HepG2 (cell line): ENCODE results near the gene ZNF33B. TPM values are rescaled to one million over a fixed set of nuclear protein-coding genes. Genes with fewer than 3 reads are reported as not detected.

Experiments
- ATAC-seq: fragments of 200-7000 bp; cut with Tn5 transposase; 3 replicates; pipeline ENCODE4 v1.9.1; 2020; ENCODE audit warnings: mild to moderate bottlenecking, moderate library complexity
- BruUV-seq: library from RNA; stranded (reverse); fragments of 400-500 nt; replicated peaks from 2 replicates; lab custom pipeline; 2021; lab: Mats Ljungman, UMichigan
- CTCF ChIA-PET: fragments of 300-600 bp; formaldehyde crosslinking; extraction: SDS; loops from one replicate; lab custom pipeline; 2021; ENCODE audit warnings: low total read pairs, inconsistent platforms, low intra/inter-chr PET ratio; lab: Yijun Ruan, JAX
- POLR2A ChIA-PET: fragments of 350-600 bp; sonication (Branson Sonifier 250); formaldehyde crosslinking; loops from one replicate; lab custom pipeline; 2020; ENCODE audit warnings: antibody characterized with exemption, inconsistent platforms; lab: Yijun Ruan, JAX
- DNase-seq: peaks from one replicate; pipeline ENCODE4 v3.0.0-alpha.2; 2015; ENCODE audit warnings: low spot score
- FAIRE-seq: peaks from 3 replicates; lab custom pipeline; 2011; peaks lifted over from hg19 to GRCh38; lab: Jason Lieb, UNC
- H2AFZ ChIP-seq: one replicate; pipeline ENCODE4 v1.6.1; 2011; ENCODE audit warnings: low read length, inconsistent platforms
- H3K27ac ChIP-seq: fragments of 300-600 bp; 3 replicates; pipeline ENCODE4 v1.8.0; 2011; ENCODE audit warnings: mixed run types, mild to moderate bottlenecking, mixed read lengths, low read length, inconsistent platforms; ENCODE audit not compliant: insufficient read depth; ENCODE audit errors: extremely low read length
- H3K27me3 ChIP-seq, 2 experiments: fragments of 200-600 bp in 1 of 2; 2 replicates in 1 of 2; 3 replicates in 1 of 2; pipeline versions ENCODE4 v1.6.0 to v1.8.0; 2011; ENCODE audit warnings: low read length in 2 of 2, mild to moderate bottlenecking in 2 of 2, moderate library complexity in 2 of 2, inconsistent platforms in 1 of 2; ENCODE audit not compliant: insufficient read depth in 2 of 2, control insufficient read depth in 1 of 2
- H3K36me3 ChIP-seq, 2 experiments: fragments of 200-600 bp in 1 of 2; replicated peaks in 1 of 2; 2 replicates in 1 of 2; 3 replicates in 1 of 2; pipeline versions ENCODE4 v1.5.1 to v1.8.0; 2011; ENCODE audit warnings: low read length in 2 of 2, inconsistent platforms in 1 of 2; ENCODE audit not compliant: insufficient read depth in 2 of 2, control insufficient read depth in 1 of 2
- H3K4me1 ChIP-seq: 2 replicates; pipeline ENCODE4 v1.5.1; 2012; ENCODE audit warnings: low read length, inconsistent platforms; ENCODE audit not compliant: insufficient read depth
- H3K4me2 ChIP-seq: 2 replicates; pipeline ENCODE4 v1.6.0; 2011; ENCODE audit warnings: low read depth, low read length, inconsistent platforms
- H3K4me3 ChIP-seq, 3 experiments: fragments of 200-600 bp in 1 of 3; sonication (generic), shearing (Covaris generic) in 1 of 3; replicated peaks in 1 of 3; 2 replicates each; pipeline ENCODE4 v1.5.1; 2011 to 2016; ENCODE audit warnings: low read length in 3 of 3, inconsistent platforms in 2 of 3, low read depth in 2 of 3, mild to moderate bottlenecking in 2 of 3, control low read depth in 1 of 3, mixed read lengths in 1 of 3; ENCODE audit not compliant: insufficient read depth in 1 of 3
- H3K79me2 ChIP-seq: one replicate; pipeline ENCODE4 v1.6.1; 2011; ENCODE audit warnings: low read length, inconsistent platforms; ENCODE audit not compliant: insufficient read depth
- H3K9ac ChIP-seq: 2 replicates; pipeline ENCODE4 v1.6.0; 2011; ENCODE audit warnings: mild to moderate bottlenecking, low read depth, low read length, inconsistent platforms; ENCODE audit not compliant: insufficient read depth
- H3K9me3 ChIP-seq: 2 replicates; pipeline ENCODE4 v1.5.1; 2012; ENCODE audit warnings: mild to moderate bottlenecking, low read length
- H4K20me1 ChIP-seq: 2 replicates; pipeline ENCODE4 v1.6.0; 2011; ENCODE audit warnings: inconsistent platforms, mild to moderate bottlenecking, low read length, moderate library complexity; ENCODE audit not compliant: insufficient read depth
- ATRX ChIP-seq: sonication (generic); formaldehyde crosslinking; IDR thresholded peaks from 2 replicates; pipeline ENCODE4 v1.4.0; 2020; ENCODE audit warnings: missing genetic modification reagents, borderline replicate concordance
- FOXA1 ChIP-seq, 2 experiments: fragments of 450-650 bp in 1 of 2; sonication (generic) in 1 of 2; formaldehyde crosslinking in 1 of 2; IDR thresholded peaks; 2 replicates each; pipeline versions ENCODE4 v1.4.0 to v1.6.1; 2016 to 2020; ENCODE audit warnings: missing genetic modification reagents in 1 of 2
- HDAC2 ChIP-seq: sonication (generic); formaldehyde crosslinking; IDR thresholded peaks from 2 replicates; pipeline ENCODE4 v1.4.0; 2020; ENCODE audit warnings: missing genetic modification reagents
- IRX3 ChIP-seq: sonication (generic); formaldehyde crosslinking; IDR thresholded peaks from 2 replicates; pipeline ENCODE4 v1.8.1; 2023; ENCODE audit warnings: mild to moderate bottlenecking, low read depth, missing genetic modification reagents, borderline replicate concordance
- MED13 ChIP-seq: sonication (generic); formaldehyde crosslinking; IDR thresholded peaks from 2 replicates; pipeline ENCODE4 v1.5.0; 2020; ENCODE audit warnings: missing genetic modification reagents
- NAIF1 ChIP-seq: sonication (generic); formaldehyde crosslinking; IDR thresholded peaks from 2 replicates; pipeline ENCODE4 v1.5.0; 2020; ENCODE audit warnings: mild to moderate bottlenecking, missing genetic modification reagents, borderline replicate concordance
- NR1H2 ChIP-seq: sonication (generic); formaldehyde crosslinking; IDR thresholded peaks from 2 replicates; pipeline ENCODE4 v1.8.1; 2022; ENCODE audit warnings: low read depth, missing genetic modification reagents, borderline replicate concordance
- PHF20 ChIP-seq: sonication (generic); formaldehyde crosslinking; IDR thresholded peaks from 2 replicates; pipeline ENCODE4 v1.5.0; 2020; ENCODE audit warnings: mild to moderate bottlenecking, missing genetic modification reagents
- SMARCC2 ChIP-seq: fragments of 450-650 bp; IDR thresholded peaks from 2 replicates; pipeline ENCODE4 v1.6.1; 2017; ENCODE audit warnings: antibody characterized with exemption, mild to moderate bottlenecking
- SRF ChIP-seq: IDR thresholded peaks from 2 replicates; pipeline ENCODE4 v1.6.1; 2011; ENCODE audit warnings: mild to moderate bottlenecking, low read depth, low read length, moderate library complexity
- ZC3H4 ChIP-seq: sonication (generic); formaldehyde crosslinking; IDR thresholded peaks from 2 replicates; pipeline ENCODE4 v1.4.0; 2020; ENCODE audit warnings: missing genetic modification reagents, borderline replicate concordance
- ZMAT3 ChIP-seq: sonication (generic); formaldehyde crosslinking; conservative IDR thresholded peaks from 2 replicates; pipeline ENCODE4 v1.7.0; 2021; ENCODE audit warnings: missing genetic modification reagents
- ZNF234 ChIP-seq: sonication (generic); formaldehyde crosslinking; conservative IDR thresholded peaks from 2 replicates; pipeline ENCODE4 v1.5.1; 2020; ENCODE audit warnings: mild to moderate bottlenecking, missing genetic modification reagents
- ZNF570 ChIP-seq: sonication (generic); formaldehyde crosslinking; IDR thresholded peaks from 2 replicates; pipeline ENCODE4 v1.4.0; 2020; ENCODE audit warnings: mild to moderate bottlenecking, missing genetic modification reagents, borderline replicate concordance
- ZNF629 ChIP-seq: sonication (generic); formaldehyde crosslinking; conservative IDR thresholded peaks from 2 replicates; pipeline ENCODE4 v1.5.0; 2020; ENCODE audit warnings: missing genetic modification reagents
- WGBS: methylation state at CpG from one replicate; pipeline ENCODE4 v1.1.6; 2017; ENCODE audit warnings: low lambda C conversion rate; 5-methylcytosine and 5-hydroxymethylcytosine counted together
- in situ Hi-C: cut with HindIII; loops from 2 replicates; pipeline ENCODE4 v1.10.0; 2017; ENCODE audit warnings: low pct_unique_long_range_greater_than_20kb; ENCODE audit not compliant: extremely low pct_ligation_motif_present
- intact Hi-C: fragments of 100-400 bp; cut with micrococcal nuclease; formaldehyde crosslinking; loops from one replicate; pipeline ENCODE4 v1.10.0; 2022; ENCODE audit not compliant: unreplicated experiment
- polyA plus RNA-seq, 8 experiments: library from polyadenylated mRNA; depleted of rRNA in 3 of 8; stranded (reverse) in 7 of 8; unstranded in 1 of 8; fragments of >200 nt; fragmentation: Illumina TruSeq in 4 of 8; extraction: Trizol in 4 of 8; gene quantifications; 2 replicates each; pipeline versions ENCODE4 v1.2.1 to v1.2.3, GENCODE V29; 2011 to 2016; ENCODE audit warnings: low read depth in 4 of 8, missing spikeins in 1 of 8, mixed read lengths in 1 of 8; ENCODE audit not compliant: insufficient read depth in 1 of 8
- total RNA-seq, 5 experiments: library from RNA; depleted of rRNA; stranded (reverse); fragments of >200 nt; fragmentation: Illumina TruSeq; extraction: Trizol; gene quantifications; 2 replicates each; pipeline ENCODE4 v1.2.3, GENCODE V29; 2016; ENCODE audit warnings: low read depth in 1 of 5
- TF ChIP-seq, protein P1 (sequence below): IDR thresholded peaks from 2 replicates; pipeline ENCODE4 v1.6.1; 2016; ENCODE audit warnings: missing compliant biosample characterization, missing genetic modification reagents, borderline replicate concordance
- TF ChIP-seq, protein P2 (sequence below): sonication (generic); formaldehyde crosslinking; IDR thresholded peaks from 2 replicates; pipeline ENCODE4 v1.4.0; 2020; ENCODE audit warnings: missing genetic modification reagents, borderline replicate concordance
- TF ChIP-seq, protein P3 (sequence below): IDR thresholded peaks from 2 replicates; pipeline ENCODE4 v1.4.0; 2020; ENCODE audit warnings: mild to moderate bottlenecking, missing genetic modification reagents

The ZNF33B gene
- total and polyA plus RNA-seq, 2 of the 13 experiments (the other 11 are each of a cell fraction or from before 2014, with no cell fraction given), result 18.4 to 23.5 TPM

DNA sequence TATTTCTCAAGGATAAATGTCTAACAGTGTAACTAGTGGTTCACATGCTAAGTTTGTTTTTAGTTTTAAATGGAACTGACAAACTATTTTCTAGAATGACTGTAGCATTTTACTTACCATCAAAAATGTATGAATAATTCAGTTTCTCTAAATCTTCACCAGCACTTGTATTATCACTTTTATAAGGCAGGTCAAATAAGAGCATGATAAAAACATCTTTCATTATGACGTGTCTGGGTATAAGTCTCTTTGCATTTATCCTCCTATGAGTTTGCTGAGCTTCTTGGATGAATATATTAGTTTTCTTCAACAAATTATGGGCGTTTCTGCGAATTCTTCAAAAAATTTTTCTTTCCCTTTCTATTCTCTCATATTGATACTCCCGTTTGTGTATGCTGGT lies 19.9 kb downstream of the ZNF33B start (continued):
- no peak for TF ChIP-seq IRX3
- TF ChIP-seq SRF, result no peak
- TF ChIP-seq ZNF234, result no peak
- TF ChIP-seq, protein P1, sequence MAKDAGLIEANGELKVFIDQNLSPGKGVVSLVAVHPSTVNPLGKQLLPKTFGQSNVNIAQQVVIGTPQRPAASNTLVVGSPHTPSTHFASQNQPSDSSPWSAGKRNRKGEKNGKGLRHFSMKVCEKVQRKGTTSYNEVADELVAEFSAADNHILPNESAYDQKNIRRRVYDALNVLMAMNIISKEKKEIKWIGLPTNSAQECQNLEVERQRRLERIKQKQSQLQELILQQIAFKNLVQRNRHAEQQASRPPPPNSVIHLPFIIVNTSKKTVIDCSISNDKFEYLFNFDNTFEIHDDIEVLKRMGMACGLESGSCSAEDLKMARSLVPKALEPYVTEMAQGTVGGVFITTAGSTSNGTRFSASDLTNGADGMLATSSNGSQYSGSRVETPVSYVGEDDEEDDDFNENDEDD (CRISPR knock-in tag), result no peak
- TF ChIP-seq SMARCC2, result no peak
- no peak for TF ChIP-seq ZNF629 (CRISPR knock-in tag)
- TF ChIP-seq ZC3H4, result no peak
- no peak for TF ChIP-seq NAIF1 (CRISPR knock-in tag)
- TF ChIP-seq ATRX, result no peak
- TF ChIP-seq MED13, result no peak

DNA sequence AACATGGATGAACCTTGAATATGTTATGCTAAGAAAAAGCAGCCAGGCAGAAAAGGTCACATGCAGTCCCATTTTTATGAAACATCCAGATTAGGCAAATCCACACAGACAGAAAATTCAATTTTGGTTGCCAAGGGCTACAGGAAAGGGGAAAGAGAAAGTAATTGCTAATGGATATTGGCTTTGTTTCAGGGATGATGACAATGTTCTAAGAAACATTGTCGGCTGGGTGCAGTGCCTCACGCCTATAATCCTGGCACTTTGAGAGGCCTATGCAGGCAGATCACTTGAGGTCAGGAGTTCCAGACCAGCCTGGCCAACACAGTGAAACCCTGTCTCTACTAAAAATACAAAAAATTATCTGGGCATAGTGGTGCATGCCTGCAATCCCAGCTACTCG lies 23.0 kb downstream of the ZNF33B start:
- peaks cover 3 to 14% of the 10 kb centered on the region in 2 experiments; a peak in 4 of 5 replicates for H3K36me3 ChIP-seq
- no peak overlapping the region for H2AFZ ChIP-seq
- no peaks in the 10 kb centered on the region for H4K20me1 ChIP-seq
- no peak overlapping the region for H3K4me2 ChIP-seq
- H3K4me1 ChIP-seq, result no peaks in the 10 kb centered on the region
- CTCF ChIA-PET, result no interaction called here
- intact Hi-C loops (no loop called here), in situ Hi-C loops (no loop called here)
- H3K27ac ChIP-seq, result no peak overlapping the region
- no peaks in the 10 kb centered on the region for H3K27me3 ChIP-seq
- no peaks in the 10 kb centered on the region for H3K79me2 ChIP-seq
- DNase-seq (no peak), FAIRE-seq (no peak), ATAC-seq (no peak)
- H3K9ac ChIP-seq, result no peak overlapping the region
- no peak overlapping the region for H3K4me3 ChIP-seq
- no peaks in the 10 kb centered on the region for H3K9me3 ChIP-seq
- no TSS peak for BruUV-seq
- WGBS, result 97% methylated on average over 3 of the region's 3 CpGs
- POLR2A ChIA-PET, result no interaction called here
- no peak for TF ChIP-seq NR1H2 (CRISPR knock-in tag)
- TF ChIP-seq, protein P2, sequence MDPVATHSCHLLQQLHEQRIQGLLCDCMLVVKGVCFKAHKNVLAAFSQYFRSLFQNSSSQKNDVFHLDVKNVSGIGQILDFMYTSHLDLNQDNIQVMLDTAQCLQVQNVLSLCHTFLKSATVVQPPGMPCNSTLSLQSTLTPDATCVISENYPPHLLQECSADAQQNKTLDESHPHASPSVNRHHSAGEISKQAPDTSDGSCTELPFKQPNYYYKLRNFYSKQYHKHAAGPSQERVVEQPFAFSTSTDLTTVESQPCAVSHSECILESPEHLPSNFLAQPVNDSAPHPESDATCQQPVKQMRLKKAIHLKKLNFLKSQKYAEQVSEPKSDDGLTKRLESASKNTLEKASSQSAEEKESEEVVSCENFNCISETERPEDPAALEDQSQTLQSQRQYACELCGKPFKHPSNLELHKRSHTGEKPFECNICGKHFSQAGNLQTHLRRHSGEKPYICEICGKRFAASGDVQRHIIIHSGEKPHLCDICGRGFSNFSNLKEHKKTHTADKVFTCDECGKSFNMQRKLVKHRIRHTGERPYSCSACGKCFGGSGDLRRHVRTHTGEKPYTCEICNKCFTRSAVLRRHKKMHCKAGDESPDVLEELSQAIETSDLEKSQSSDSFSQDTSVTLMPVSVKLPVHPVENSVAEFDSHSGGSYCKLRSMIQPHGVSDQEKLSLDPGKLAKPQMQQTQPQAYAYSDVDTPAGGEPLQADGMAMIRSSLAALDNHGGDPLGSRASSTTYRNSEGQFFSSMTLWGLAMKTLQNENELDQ (CRISPR knock-in tag), result no peak
- TF ChIP-seq HDAC2 (CRISPR knock-in tag), result no peak
- no peak for TF ChIP-seq FOXA1 (IDR thresholded peaks at IDR 0.05)
- no peak for TF ChIP-seq FOXA1 (CRISPR knock-in tag; IDR thresholded peaks at IDR 0.05)
- TF ChIP-seq PHF20 (CRISPR knock-in tag), result no peak
- no peak for TF ChIP-seq ZNF570 (CRISPR knock-in tag)
- no peak for TF ChIP-seq ZMAT3 (CRISPR knock-in tag)
- TF ChIP-seq, protein P3, sequence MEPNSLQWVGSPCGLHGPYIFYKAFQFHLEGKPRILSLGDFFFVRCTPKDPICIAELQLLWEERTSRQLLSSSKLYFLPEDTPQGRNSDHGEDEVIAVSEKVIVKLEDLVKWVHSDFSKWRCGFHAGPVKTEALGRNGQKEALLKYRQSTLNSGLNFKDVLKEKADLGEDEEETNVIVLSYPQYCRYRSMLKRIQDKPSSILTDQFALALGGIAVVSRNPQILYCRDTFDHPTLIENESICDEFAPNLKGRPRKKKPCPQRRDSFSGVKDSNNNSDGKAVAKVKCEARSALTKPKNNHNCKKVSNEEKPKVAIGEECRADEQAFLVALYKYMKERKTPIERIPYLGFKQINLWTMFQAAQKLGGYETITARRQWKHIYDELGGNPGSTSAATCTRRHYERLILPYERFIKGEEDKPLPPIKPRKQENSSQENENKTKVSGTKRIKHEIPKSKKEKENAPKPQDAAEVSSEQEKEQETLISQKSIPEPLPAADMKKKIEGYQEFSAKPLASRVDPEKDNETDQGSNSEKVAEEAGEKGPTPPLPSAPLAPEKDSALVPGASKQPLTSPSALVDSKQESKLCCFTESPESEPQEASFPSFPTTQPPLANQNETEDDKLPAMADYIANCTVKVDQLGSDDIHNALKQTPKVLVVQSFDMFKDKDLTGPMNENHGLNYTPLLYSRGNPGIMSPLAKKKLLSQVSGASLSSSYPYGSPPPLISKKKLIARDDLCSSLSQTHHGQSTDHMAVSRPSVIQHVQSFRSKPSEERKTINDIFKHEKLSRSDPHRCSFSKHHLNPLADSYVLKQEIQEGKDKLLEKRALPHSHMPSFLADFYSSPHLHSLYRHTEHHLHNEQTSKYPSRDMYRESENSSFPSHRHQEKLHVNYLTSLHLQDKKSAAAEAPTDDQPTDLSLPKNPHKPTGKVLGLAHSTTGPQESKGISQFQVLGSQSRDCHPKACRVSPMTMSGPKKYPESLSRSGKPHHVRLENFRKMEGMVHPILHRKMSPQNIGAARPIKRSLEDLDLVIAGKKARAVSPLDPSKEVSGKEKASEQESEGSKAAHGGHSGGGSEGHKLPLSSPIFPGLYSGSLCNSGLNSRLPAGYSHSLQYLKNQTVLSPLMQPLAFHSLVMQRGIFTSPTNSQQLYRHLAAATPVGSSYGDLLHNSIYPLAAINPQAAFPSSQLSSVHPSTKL (CRISPR knock-in tag), result no peak
